ENCODE results near the gene SAMD8.
"Not testable (repeated sequence)": the region's sequence is repeated elsewhere in the genome, so short reads cannot be mapped to it uniquely, and the experiment has no call there.

The SAMD8 gene

DNA sequence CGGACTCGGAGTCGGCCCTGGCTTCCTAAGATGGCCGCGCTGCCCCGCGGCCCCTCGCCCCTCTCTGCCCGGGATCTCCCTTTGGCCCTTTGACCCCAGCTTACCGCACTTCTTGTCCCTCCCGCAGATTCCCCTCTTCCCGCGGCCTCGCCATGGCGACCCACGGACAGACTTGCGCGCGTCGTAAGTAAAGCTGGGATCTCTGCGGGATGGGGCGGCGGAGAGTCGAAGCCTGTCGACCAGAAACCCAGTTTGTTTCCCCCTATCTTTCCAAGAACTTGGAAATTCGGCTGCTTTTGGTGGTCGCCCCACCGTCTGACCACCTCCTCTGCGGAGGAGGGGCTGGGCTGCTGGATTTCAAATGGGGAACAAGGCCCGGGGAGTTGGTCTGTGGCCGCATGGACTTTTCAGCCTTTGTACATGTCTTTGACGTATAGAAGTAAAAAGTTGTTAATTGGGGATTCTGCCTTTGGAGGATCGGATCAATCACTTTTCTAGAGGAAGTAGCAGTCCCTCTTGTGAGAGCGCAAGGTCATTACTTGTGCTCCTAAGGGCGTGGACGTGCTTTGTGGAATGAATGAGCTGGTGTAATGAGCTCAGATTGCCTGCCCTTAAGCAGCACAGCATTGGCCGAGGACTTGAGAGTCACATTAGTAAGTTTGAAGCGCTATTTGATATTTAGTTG is 99.7 kb downstream of the SAMD8 start:
- peak overlapping the region; percentile 79 for H3K4me3 ChIP-seq (ENCODE audit: low read depth, low read length)
- peak; percentile 62 for DNase-seq (ENCODE audit: low read depth)
- TF ChIP-seq, protein P1, sequence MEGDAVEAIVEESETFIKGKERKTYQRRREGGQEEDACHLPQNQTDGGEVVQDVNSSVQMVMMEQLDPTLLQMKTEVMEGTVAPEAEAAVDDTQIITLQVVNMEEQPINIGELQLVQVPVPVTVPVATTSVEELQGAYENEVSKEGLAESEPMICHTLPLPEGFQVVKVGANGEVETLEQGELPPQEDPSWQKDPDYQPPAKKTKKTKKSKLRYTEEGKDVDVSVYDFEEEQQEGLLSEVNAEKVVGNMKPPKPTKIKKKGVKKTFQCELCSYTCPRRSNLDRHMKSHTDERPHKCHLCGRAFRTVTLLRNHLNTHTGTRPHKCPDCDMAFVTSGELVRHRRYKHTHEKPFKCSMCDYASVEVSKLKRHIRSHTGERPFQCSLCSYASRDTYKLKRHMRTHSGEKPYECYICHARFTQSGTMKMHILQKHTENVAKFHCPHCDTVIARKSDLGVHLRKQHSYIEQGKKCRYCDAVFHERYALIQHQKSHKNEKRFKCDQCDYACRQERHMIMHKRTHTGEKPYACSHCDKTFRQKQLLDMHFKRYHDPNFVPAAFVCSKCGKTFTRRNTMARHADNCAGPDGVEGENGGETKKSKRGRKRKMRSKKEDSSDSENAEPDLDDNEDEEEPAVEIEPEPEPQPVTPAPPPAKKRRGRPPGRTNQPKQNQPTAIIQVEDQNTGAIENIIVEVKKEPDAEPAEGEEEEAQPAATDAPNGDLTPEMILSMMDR (IDR thresholded peaks at IDR 0.05; ENCODE audit: insufficient read depth, low read depth, low read length, missing control alignments), result no peak

DNA sequence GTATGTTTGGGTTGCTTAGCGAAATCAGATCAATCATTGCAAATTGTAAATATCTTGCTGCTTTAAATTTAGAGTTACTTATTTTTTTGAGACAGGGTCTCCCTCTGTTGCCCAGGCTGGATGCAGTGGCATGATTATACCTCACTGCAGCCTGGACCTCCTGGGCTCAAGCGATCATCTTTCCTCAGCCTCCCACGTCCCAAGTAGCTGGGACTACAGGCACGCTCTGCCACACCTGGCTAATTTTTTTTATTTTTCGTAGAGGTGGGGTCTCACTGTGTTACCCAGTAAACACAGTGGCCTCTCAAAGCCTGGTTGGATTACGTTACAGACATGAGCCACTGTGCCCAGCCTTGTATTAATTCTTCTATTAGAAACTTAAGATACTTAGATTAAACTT is 100.9 kb downstream of the SAMD8 start:
- TF ChIP-seq, protein P1 (IDR thresholded peaks at IDR 0.05; ENCODE audit: insufficient read depth, low read depth, low read length, missing control alignments), result no peak
- DNase-seq (ENCODE audit: low read depth), result no peak
- peak overlapping the region; percentile 79 for H3K4me3 ChIP-seq (ENCODE audit: low read depth, low read length)

DNA sequence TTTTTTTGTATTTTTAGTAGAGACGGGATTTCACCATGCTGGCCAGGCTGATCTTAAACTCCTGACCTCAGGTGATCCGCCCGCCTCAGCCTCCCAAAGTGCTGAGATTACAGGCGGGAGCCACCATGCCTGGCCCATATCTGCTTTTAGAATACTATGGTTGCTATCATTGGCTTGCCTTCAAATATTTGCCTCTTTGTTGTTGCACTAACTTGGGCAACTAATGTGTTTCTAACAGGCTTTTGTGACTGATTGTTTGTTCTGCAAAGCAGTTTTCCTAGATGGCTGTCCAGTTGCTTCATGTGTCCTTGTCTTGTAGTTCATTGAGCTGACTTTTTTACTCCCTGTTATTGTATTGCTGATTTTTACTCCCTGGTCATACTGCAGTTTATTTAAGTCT is 108.8 kb downstream of the SAMD8 start:
- no peak for DNase-seq (ENCODE audit: low read depth)
- no peak overlapping the region for H3K4me3 ChIP-seq (ENCODE audit: low read depth, low read length)
- TF ChIP-seq, protein P1 (IDR thresholded peaks at IDR 0.05; ENCODE audit: insufficient read depth, low read depth, low read length, missing control alignments), result no peak

DNA sequence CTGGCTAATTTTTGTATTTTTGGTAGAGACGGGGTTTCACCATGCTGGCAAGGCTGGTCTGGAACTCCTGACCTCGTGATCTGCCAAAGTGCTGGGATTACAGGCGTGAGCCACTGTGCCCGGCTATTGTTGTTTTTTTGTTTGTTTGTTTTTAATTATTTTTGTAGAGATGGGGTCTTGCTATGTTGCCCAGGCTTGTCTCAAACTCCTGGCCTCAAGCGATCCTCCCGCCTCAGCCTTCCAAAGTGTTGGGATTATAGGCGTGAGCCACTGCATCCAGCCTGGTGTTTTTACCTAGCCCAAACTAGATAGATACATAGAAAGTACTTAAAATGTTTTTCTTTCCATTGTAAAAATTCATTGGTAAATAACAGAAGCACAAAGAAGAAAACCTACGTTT is 110.0 kb downstream of the SAMD8 start:
- H3K4me3 ChIP-seq (ENCODE audit: low read depth, low read length); DNase-seq (ENCODE audit: low read depth): not testable (repeated sequence)

DNA sequence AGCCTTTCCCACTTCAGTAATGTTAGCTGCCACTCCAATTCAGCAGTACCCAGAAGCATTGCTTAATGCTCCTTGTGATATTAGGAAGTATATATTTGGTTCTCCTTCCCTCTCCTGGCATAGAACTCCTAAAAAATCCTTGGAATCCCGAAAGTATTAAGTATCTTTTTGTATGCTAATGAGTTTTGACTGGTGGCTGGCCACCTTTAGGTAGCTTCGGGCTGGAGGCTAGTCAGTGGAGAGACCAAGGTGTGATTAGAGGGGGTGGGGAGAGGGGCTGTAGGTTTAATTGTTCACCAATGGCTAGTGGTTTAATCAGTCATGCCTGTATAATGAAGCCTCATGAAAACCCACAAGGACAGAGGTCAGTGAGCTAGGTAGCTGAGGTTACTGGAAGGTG is 112.1 kb downstream of the SAMD8 start:
- TF ChIP-seq, protein P1 (IDR thresholded peaks at IDR 0.05; ENCODE audit: insufficient read depth, low read depth, low read length, missing control alignments), result no peak
- no peak overlapping the region for H3K4me3 ChIP-seq (ENCODE audit: low read depth, low read length)
- no peak for DNase-seq (ENCODE audit: low read depth)

DNA sequence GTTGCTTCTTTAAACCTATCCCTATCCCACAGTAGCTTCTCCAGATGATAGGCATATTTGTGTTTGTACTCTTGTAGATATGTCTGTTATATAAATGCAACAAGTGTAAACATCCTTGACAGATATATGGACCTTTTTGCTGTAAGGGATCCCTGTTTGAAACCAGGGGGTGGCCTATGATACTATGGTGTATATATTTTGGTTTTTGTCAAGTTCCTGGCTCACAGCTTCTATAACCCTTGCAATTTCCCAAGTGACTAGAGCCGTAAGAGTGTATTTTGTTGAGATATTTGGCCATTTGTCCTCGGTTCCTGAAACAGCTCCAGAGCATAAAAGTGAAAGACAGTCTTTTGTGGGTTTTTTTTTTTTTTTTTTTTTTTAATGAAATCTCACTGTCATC is 114.6 kb downstream of the SAMD8 start:
- no peak for DNase-seq (ENCODE audit: low read depth)
- TF ChIP-seq, protein P1 (IDR thresholded peaks at IDR 0.05; ENCODE audit: insufficient read depth, low read depth, low read length, missing control alignments), result no peak
- no peak overlapping the region for H3K4me3 ChIP-seq (ENCODE audit: low read depth, low read length)

DNA sequence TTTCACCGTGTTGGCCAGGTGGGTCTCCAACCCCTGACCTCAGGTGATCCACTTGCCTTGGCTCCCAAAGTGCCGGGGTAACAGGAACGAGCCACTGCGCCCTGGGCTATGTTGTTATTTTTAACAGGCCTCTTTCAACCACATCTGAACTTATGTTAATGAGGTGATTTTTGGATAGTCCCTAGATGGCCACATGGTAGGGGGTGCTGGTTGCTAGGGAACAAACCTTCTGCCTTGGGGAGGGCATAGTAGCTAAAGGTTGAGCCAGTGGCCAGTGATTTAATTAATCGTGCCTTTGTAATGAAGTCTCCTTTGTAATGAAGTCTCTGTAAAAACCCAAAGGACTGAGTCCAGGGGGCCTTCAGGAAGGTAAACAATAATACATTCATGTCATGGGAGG is 115.2 kb downstream of the SAMD8 start:
- no peak for DNase-seq (ENCODE audit: low read depth)
- no peak overlapping the region for H3K4me3 ChIP-seq (ENCODE audit: low read depth, low read length)
- TF ChIP-seq, protein P1 (IDR thresholded peaks at IDR 0.05; ENCODE audit: insufficient read depth, low read depth, low read length, missing control alignments), result no peak
